GM12891 (cell line): Measurements from ENCODE around the gene LOXHD1.

Source experiments
- PAX5 ChIP-seq: IDR thresholded peaks from 2 replicates; pipeline ENCODE4 v1.6.1; 2011; ENCODE audit warnings: low read length, moderate library complexity, mild to moderate bottlenecking; ENCODE audit not compliant: insufficient read depth, severe bottlenecking
- POLR2A ChIP-seq: IDR thresholded peaks from 2 replicates; pipeline ENCODE4 v1.6.1; 2011; ENCODE audit warnings: low read depth, low read length, control low read depth
- TAF1 ChIP-seq: IDR thresholded peaks from 2 replicates; pipeline ENCODE4 v1.6.1; 2011; ENCODE audit warnings: low read depth, low read length, control low read depth

DNA sequence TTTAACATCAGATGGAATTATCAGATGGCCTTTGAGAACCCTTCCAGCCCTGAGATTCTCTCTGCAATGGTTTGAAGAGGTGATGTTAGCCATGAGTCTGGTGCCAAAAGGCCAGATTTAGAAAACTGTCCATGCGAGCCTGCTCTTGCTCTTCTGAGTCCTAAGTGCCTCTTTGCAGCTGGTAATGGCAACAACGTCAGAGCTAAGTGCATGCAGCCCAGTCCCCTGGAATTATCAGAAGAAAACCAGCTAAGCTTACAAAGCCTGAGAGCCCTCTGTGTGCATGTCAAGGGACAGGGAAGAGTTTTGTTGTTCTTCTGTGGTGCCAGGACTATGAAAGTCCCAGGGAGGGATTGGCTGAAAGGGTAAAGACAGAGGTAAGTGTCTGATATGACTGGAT is 89.8 kb downstream of the LOXHD1 start:
- no peak for TF ChIP-seq PAX5
- TF ChIP-seq TAF1, result no peak
- no peak for TF ChIP-seq POLR2A
